HepG2 (cell line): ENCODE measurements around the gene SVOP. TPM values are rescaled to one million over a fixed set of nuclear protein-coding genes. Genes with fewer than 3 reads are reported as not detected.

ENCODE experiments used
- ATF3 ChIP-seq: sonication (generic); formaldehyde crosslinking; IDR thresholded peaks from 2 replicates; pipeline ENCODE4 v1.4.0; 2020; ENCODE audit warnings: missing genetic modification reagents
- CENPX ChIP-seq: sonication (generic); formaldehyde crosslinking; IDR thresholded peaks from 2 replicates; pipeline ENCODE4 v1.9.0; 2021; ENCODE audit warnings: mild to moderate bottlenecking, missing genetic modification reagents, moderate library complexity
- CREB3 ChIP-seq: sonication (generic); formaldehyde crosslinking; IDR thresholded peaks from 2 replicates; pipeline ENCODE4 v1.5.0; 2020; ENCODE audit warnings: missing genetic modification reagents
- FOXA3 ChIP-seq: IDR thresholded peaks from 2 replicates; pipeline ENCODE4 v1.6.1; 2016; ENCODE audit warnings: missing genetic modification reagents, missing compliant biosample characterization
- FOXJ3 ChIP-seq: sonication (generic); formaldehyde crosslinking; IDR thresholded peaks from 2 replicates; pipeline ENCODE4 v1.4.0; 2020; ENCODE audit warnings: missing genetic modification reagents, mild to moderate bottlenecking, borderline replicate concordance
- FOXK1 ChIP-seq: sonication (generic); formaldehyde crosslinking; IDR thresholded peaks from 2 replicates; pipeline ENCODE4 v1.4.0; 2020; ENCODE audit warnings: low read depth, missing genetic modification reagents, borderline replicate concordance
- GZF1 ChIP-seq: sonication (generic); formaldehyde crosslinking; IDR thresholded peaks from 2 replicates; pipeline ENCODE4 v1.5.1; 2020; ENCODE audit warnings: mild to moderate bottlenecking, missing genetic modification reagents
- NR2F2 ChIP-seq: IDR thresholded peaks from 2 replicates; pipeline ENCODE4 v1.6.1; 2012; ENCODE audit warnings: low read depth, inconsistent platforms, borderline replicate concordance
- POGZ ChIP-seq: sonication (generic); formaldehyde crosslinking; IDR thresholded peaks from 2 replicates; pipeline ENCODE4 v1.4.0; 2020; ENCODE audit warnings: mild to moderate bottlenecking, missing genetic modification reagents
- RBFOX2 ChIP-seq: fragments of 200-400 bp; formaldehyde crosslinking; IDR thresholded peaks from 2 replicates; pipeline ENCODE4 v1.6.1; 2017; ENCODE audit warnings: low read depth, mild to moderate bottlenecking, low read length
- RFX5 ChIP-seq: IDR thresholded peaks from 2 replicates; pipeline ENCODE4 v1.6.1; 2011; ENCODE audit warnings: low read depth, low read length, improper control_type of control experiment
- SALL1 ChIP-seq: sonication (generic); formaldehyde crosslinking; IDR thresholded peaks from 2 replicates; pipeline ENCODE4 v1.8.0; 2022; ENCODE audit warnings: mild to moderate bottlenecking, missing genetic modification reagents
- SAP130 ChIP-seq: IDR thresholded peaks from 2 replicates; pipeline ENCODE4 v1.6.1; 2016; ENCODE audit warnings: low read depth
- SKI ChIP-seq: fragments of 450-650 bp; IDR thresholded peaks from one replicate; pipeline ENCODE4 v1.6.1; 2018; ENCODE audit warnings: mild to moderate bottlenecking; ENCODE audit not compliant: partially characterized antibody
- ZBTB25 ChIP-seq: IDR thresholded peaks from 2 replicates; pipeline ENCODE4 v1.6.1; 2018; ENCODE audit warnings: missing genetic modification reagents
- ZBTB7A ChIP-seq: sonication (generic); formaldehyde crosslinking; IDR thresholded peaks from 2 replicates; pipeline ENCODE4 v1.8.0; 2022; ENCODE audit warnings: mild to moderate bottlenecking, missing genetic modification reagents
- ZFP36 ChIP-seq: fragments of 150-350 bp; IDR thresholded peaks from 2 replicates; pipeline ENCODE4 v1.6.1; 2018; ENCODE audit warnings: borderline replicate concordance, low read length, low read depth; ENCODE audit not compliant: partially characterized antibody
- ZMAT3 ChIP-seq: sonication (generic); formaldehyde crosslinking; conservative IDR thresholded peaks from 2 replicates; pipeline ENCODE4 v1.7.0; 2021; ENCODE audit warnings: missing genetic modification reagents
- ZNF230 ChIP-seq: sonication (generic); formaldehyde crosslinking; IDR thresholded peaks from 2 replicates; pipeline ENCODE4 v1.4.0; 2020; ENCODE audit warnings: mild to moderate bottlenecking, missing genetic modification reagents
- ZNF616 ChIP-seq: sonication (generic); formaldehyde crosslinking; IDR thresholded peaks from 2 replicates; pipeline ENCODE4 v1.5.0; 2020; ENCODE audit warnings: low read depth, mild to moderate bottlenecking, missing genetic modification reagents
- ZSCAN30 ChIP-seq: sonication (generic); formaldehyde crosslinking; IDR thresholded peaks from 2 replicates; pipeline ENCODE4 v1.5.0; 2020; ENCODE audit warnings: mild to moderate bottlenecking, missing genetic modification reagents
- polyA plus RNA-seq, 8 experiments: library from polyadenylated mRNA; depleted of rRNA in 3 of 8; stranded (reverse) in 7 of 8; unstranded in 1 of 8; fragments of >200 nt; fragmentation: Illumina TruSeq in 4 of 8; extraction: Trizol in 4 of 8; gene quantifications; 2 replicates each; pipeline versions ENCODE4 v1.2.1 to v1.2.3, GENCODE V29; 2011 to 2016; ENCODE audit warnings: low read depth in 4 of 8, missing spikeins in 1 of 8, mixed read lengths in 1 of 8; ENCODE audit not compliant: insufficient read depth in 1 of 8
- total RNA-seq, 5 experiments: library from RNA; depleted of rRNA; stranded (reverse); fragments of >200 nt; fragmentation: Illumina TruSeq; extraction: Trizol; gene quantifications; 2 replicates each; pipeline ENCODE4 v1.2.3, GENCODE V29; 2016; ENCODE audit warnings: low read depth in 1 of 5
- TF ChIP-seq, protein P1 (sequence below): sonication (generic); formaldehyde crosslinking; IDR thresholded peaks from 2 replicates; pipeline ENCODE4 v1.4.0; 2020; ENCODE audit warnings: mild to moderate bottlenecking, missing genetic modification reagents
- TF ChIP-seq, protein P2 (sequence below): sonication (generic); formaldehyde crosslinking; IDR thresholded peaks from 2 replicates; pipeline ENCODE4 v1.8.1; 2022; ENCODE audit warnings: mild to moderate bottlenecking, missing genetic modification reagents
- TF ChIP-seq, protein P3 (sequence below): sonication (generic); formaldehyde crosslinking; IDR thresholded peaks from 2 replicates; pipeline ENCODE4 v1.9.0; 2022; ENCODE audit warnings: low read depth, missing genetic modification reagents

Gene SVOP
- total and polyA plus RNA-seq, 2 of the 13 experiments (the other 11 are each of a cell fraction or from before 2014, with no cell fraction given) = not detected

DNA sequence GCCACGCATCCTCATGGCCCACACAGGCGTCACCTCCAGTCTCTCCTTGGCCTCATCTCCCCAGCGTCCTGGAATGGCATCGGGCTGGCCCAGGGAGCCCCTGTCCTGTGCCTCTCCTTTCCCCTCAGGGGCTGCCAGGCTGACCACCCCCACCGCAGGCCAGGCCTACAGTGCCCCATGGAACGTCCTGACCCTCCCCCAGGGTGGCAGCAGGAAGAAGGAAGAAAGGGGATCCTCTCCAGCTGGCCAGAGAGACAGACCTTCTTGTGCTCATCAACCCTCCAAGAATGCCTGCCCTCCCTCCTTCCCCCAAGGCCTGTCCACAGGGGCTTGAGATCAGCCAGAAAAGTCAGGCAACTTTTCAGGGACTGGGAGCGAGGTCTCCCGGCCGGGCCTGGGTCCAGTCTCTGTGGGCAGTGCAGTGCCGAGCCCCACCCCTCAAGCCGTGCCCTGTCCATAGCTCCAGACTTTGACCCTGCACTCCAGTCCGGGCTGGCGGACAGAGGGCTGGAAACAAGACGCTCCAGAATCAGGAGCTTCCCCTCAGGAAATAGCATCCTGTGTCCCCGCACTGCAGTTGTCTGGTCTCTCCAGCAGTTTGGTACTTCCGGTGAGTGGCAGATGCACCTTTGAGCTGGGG lies 141.1 kb downstream of the SVOP start, which contains the start of gene DAO (continued):
- TF ChIP-seq CREB3 (CRISPR knock-in tag) = no peak
- TF ChIP-seq ZSCAN30 (CRISPR knock-in tag) = no peak
- no peak for TF ChIP-seq GZF1 (CRISPR knock-in tag)
- no peak for TF ChIP-seq ZMAT3
- TF ChIP-seq ZNF230 (CRISPR knock-in tag) = 0 out of 2 replicates have a peak, but pooled peaks have one; percentile 43
- TF ChIP-seq, protein P1, sequence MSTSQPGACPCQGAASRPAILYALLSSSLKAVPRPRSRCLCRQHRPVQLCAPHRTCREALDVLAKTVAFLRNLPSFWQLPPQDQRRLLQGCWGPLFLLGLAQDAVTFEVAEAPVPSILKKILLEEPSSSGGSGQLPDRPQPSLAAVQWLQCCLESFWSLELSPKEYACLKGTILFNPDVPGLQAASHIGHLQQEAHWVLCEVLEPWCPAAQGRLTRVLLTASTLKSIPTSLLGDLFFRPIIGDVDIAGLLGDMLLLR (CRISPR knock-in tag) = no peak
- no peak for TF ChIP-seq ZFP36
- TF ChIP-seq SKI = no peak
- TF ChIP-seq, protein P2, sequence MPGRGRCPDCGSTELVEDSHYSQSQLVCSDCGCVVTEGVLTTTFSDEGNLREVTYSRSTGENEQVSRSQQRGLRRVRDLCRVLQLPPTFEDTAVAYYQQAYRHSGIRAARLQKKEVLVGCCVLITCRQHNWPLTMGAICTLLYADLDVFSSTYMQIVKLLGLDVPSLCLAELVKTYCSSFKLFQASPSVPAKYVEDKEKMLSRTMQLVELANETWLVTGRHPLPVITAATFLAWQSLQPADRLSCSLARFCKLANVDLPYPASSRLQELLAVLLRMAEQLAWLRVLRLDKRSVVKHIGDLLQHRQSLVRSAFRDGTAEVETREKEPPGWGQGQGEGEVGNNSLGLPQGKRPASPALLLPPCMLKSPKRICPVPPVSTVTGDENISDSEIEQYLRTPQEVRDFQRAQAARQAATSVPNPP (CRISPR knock-in tag) = no peak
- TF ChIP-seq NR2F2 = no peak
- no peak for TF ChIP-seq FOXJ3
- TF ChIP-seq SAP130 (CRISPR knock-in tag) = peak; percentile 65; the same call in 1 of the 2 replicates
- peak; percentile 30; the same call in 1 of the 2 replicates for TF ChIP-seq SALL1
- TF ChIP-seq ATF3 (CRISPR knock-in tag) = no peak
- TF ChIP-seq, protein P3, sequence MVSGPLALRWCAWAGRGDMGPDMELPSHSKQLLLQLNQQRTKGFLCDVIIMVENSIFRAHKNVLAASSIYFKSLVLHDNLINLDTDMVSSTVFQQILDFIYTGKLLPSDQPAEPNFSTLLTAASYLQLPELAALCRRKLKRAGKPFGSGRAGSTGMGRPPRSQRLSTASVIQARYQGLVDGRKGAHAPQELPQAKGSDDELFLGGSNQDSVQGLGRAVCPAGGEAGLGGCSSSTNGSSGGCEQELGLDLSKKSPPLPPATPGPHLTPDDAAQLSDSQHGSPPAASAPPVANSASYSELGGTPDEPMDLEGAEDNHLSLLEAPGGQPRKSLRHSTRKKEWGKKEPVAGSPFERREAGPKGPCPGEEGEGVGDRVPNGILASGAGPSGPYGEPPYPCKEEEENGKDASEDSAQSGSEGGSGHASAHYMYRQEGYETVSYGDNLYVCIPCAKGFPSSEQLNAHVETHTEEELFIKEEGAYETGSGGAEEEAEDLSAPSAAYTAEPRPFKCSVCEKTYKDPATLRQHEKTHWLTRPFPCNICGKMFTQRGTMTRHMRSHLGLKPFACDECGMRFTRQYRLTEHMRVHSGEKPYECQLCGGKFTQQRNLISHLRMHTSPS (CRISPR knock-in tag) = peak; percentile 63; the same call in 1 of the 2 replicates
- TF ChIP-seq FOXA3 (CRISPR knock-in tag) = no peak
- TF ChIP-seq ZBTB25 (CRISPR knock-in tag) = no peak
- TF ChIP-seq ZBTB7A (CRISPR knock-in tag) = no peak
- no peak for TF ChIP-seq RFX5
- TF ChIP-seq FOXK1 (CRISPR knock-in tag) = no peak
- TF ChIP-seq ZNF616 = no peak
- TF ChIP-seq RBFOX2 = no peak
- TF ChIP-seq POGZ (CRISPR knock-in tag) = peak; percentile 50; the same call in 1 of the 2 replicates
- TF ChIP-seq CENPX (CRISPR knock-in tag) = no peak
